Suppressor macrophage treated with lipopolysaccharide for 1 hour (primary cell): ENCODE data around the gene BORCS6.
A peak's percentile ranks its signal among the peaks of the same experiment; 100 is the strongest.

Experiments
- DNase-seq, 3 donors: peaks; one replicate each; pipeline ENCODE4 v3.0.0-alpha.2; 2020 to 2022

Gene BORCS6

GRCh38 chr17:8141741-8142140, 48.2 kb downstream of the BORCS6 start:
- no peak for DNase-seq

DNA sequence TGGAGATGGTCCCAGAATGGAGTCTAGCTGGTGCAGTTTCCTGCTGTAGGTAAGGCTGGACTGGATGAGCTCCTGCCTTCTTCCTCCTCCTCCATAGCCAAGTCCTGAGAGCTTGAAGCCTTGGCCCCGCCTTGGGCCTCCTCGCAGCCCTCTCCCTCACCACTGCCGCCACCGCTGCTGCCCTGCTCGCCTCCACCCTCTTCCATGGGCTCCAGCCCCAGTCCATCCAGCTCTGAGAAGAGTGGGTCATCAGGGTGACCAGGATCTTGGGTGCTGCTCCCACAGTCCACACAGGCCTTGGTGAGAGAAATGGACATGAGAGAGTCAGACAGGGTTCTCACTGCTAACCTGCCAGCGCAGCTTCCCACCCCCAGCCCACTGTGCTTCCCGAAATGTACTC, 48.9 kb downstream of the BORCS6 start:
- DNase-seq = no peak

DNA sequence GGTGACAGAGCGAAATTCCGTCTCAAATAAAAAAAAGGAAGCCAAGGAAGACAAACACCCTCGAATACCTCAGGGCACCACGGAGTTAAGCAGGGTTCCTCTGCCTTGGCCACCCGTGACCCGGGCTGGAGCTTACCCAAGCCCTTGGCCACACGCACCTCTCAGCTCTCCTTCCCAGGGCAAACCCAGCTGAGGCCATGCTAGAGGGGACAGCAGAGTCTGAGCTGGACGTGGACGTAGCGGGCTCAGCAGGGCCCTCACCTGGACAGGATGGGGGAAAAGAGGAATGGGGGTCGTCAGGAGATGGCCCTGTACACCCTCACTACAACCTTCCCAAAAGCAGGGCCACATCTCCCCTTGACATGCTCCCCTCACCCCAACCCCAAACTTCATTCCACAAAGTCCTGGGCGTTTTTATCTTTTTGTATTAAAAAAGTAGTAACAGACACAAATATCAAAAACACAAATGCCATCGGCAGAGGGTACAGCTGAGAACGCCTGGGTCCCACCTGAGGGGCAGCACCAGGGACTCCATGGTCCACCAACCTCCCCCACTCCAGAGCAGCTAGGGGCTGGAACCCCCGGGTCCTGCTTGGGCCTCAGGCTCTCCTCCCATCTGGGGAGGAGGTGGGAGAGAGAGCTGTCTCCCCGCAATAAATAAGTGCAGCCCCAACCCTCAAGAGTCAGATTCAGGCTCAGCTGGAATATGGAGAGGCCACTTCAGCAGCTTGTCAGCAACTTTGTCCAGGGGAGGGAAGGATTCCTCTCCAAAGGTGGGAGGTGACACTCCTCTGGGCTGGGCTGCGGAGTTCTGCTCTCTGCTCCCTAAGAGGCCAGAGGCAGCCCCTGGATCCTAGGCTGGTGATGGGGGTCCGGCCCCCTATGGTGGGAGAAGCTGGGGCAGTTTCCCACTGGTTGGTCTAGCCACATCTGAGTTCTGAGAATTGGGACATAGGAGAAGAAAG, 49.6 kb downstream of the BORCS6 start:
- peak; percentile 23 to 33 (median 23) for DNase-seq

DNA sequence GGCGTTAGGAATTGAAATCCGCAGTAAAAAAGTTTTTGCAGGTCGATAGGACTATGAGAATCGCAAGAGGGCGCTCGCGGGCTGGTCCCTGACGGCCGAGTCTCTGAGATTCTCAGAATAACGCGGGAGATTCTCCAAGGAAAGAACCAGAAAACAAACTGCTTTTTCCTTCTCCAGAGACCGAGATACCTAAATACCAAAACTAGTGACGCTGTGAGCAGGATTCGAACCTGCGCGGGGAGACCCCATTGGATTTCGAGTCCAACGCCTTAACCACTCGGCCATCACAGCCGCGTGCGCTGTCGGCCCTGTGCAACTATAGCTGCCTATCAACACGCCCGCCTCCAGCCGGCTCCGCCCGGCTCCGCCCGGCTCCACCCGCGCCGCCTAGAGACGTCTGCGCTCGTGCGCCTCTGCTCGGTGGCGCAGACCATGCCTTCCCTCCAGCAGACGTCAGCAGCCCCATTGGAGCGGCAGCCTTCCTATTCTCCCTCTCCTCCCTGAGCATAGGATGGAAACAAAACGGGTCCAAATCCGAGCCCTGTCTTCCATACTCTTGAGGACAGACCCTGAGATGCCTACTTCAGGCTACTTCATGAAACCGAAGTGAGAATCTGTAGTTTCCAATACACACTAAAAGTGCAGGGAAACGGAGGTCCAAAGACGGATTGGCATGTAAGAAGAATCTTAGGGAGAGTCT, 51.2 kb downstream of the BORCS6 start:
- peak; percentile 96 to 98 (median 98) for DNase-seq

DNA sequence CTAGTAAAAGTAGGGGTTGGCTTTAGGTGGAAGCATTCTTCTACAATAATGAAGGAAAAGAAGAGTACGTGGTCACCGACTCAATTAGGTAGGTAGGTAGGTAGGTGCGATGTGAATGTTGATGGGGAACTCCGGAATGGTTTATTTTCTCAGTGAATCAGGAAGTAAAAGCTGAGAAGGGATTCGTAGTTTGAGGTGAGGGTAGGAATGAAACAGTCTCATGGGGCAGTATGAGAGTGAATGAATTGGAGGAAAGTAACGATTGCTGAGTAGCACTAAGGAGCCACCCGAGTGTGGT, 51.7 kb downstream of the BORCS6 start:
- DNase-seq = no peak
